GM20000 (cell line): ENCODE data around the gene SLIT3.

ENCODE experiments used
- DNase-seq: peaks from one replicate; pipeline ENCODE4 v3.0.0; 2012; ENCODE audit warnings: low spot score
- TF ChIP-seq, protein P1 (sequence below): IDR thresholded peaks from 2 replicates; pipeline ENCODE4 v1.5.1; 2012; ENCODE audit warnings: mild to moderate bottlenecking, control low read depth; ENCODE audit errors: extremely low read depth, missing control alignments

Gene SLIT3

DNA sequence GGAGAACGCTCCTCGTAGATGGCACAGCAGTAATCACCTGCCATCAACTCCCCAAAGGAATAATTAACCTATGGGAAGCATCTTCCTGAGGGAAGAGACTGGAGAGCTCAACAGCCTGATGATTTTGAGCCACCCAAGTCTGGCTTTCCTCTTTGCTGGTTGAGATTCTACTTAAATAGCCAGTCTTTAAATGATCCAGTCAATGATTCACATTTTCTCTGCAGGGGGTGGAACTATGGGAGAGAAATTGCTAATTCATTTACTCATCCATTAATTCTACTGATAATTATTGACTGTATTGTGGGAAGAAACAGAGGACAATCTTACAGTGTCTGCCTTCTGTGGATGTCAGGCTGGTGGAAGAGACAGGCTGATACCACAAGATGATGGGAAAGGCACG is 366.8 kb downstream of the SLIT3 start:
- TF ChIP-seq, protein P1, sequence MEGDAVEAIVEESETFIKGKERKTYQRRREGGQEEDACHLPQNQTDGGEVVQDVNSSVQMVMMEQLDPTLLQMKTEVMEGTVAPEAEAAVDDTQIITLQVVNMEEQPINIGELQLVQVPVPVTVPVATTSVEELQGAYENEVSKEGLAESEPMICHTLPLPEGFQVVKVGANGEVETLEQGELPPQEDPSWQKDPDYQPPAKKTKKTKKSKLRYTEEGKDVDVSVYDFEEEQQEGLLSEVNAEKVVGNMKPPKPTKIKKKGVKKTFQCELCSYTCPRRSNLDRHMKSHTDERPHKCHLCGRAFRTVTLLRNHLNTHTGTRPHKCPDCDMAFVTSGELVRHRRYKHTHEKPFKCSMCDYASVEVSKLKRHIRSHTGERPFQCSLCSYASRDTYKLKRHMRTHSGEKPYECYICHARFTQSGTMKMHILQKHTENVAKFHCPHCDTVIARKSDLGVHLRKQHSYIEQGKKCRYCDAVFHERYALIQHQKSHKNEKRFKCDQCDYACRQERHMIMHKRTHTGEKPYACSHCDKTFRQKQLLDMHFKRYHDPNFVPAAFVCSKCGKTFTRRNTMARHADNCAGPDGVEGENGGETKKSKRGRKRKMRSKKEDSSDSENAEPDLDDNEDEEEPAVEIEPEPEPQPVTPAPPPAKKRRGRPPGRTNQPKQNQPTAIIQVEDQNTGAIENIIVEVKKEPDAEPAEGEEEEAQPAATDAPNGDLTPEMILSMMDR = no peak
- DNase-seq = no peak

DNA sequence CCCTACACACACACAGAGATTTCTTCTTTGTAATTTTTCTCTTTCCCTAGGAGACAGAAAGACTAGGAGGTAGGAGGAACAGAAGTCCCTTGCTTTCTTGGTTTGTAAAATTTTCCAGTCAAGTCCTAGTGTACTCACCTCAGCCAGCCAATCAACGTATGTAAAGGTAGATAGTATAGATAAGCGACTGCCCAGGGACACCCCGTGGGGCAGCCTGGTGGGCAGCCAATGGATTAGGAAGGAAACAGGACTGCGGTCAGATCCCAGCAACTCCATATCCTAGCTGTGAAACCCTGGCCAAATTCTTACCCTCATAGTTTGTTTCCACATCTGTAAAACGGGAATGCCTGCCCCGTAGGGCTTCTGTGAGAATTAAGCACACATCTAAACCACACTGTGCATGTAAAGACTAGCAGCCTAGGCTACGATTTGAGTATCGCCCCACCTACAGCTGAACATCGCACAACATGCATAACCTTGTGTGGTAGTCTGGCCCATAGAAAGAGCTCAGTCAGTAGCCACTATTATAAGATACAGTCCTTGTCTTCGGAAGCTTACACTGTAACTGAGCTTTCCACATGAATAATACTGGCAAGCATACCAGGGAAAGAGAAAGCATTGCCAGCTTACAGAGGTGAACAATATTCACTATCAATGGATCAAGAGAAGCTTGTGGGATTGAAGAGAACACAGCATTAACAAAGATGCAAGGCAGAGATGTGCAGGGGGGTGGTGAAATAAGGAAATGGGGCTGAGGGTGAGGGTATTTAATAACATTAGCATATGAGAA is 368.3 kb downstream of the SLIT3 start:
- TF ChIP-seq, protein P1 = no peak
- no peak for DNase-seq

DNA sequence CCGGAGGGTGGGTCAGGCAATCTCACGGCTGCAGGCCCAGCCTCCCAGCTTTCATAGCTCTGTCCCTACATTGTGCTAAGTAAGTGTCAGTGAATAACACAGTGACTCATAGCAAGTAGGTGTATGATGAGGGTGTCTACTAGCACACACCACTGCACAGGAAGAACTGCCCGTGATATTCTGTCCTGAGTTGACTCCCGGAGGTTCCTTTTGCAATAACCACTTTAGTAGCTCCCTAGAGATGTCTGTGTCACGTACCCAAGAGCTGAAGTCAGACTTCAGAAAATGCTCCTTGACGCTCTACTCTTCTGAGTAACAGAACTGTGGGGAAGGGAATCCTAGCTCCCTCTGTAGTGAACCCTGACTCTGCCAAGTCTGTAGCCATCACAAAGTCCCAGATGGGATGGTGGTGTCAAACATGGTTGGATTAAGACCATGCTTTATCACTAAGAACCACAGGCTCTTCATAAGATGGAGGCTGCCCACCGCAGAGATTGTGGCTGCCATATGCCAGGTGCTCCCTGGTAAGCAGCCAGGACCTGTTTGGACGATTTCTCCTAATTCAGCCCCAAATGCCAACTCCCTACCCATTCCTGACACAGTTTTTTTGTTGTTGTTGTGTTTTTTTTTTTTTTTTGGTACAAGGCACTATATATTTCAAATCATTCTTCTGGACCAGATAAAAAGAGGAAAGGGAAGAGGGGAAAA is 369.1 kb downstream of the SLIT3 start:
- TF ChIP-seq, protein P1 = no peak
- no peak for DNase-seq

DNA sequence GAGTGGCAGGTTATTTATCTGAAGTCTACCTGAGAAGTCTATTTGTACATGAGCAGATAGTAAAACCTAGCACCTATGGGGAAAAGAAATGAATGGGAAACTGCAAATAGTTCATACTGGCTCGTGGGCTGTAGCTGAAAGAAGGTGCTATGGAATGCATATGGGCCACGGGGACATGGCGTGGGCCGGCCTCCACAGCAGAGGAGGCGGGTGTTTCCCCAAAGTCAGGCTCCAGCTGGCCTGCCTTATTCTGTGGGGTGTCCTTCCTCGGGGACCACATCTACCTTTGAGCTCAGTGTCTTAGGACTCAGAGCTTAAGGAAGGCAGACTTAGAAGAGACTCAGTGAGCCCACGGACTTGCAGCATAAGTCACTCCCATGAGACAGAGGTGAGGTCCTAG is 371.3 kb downstream of the SLIT3 start:
- TF ChIP-seq, protein P1 = no peak

DNA sequence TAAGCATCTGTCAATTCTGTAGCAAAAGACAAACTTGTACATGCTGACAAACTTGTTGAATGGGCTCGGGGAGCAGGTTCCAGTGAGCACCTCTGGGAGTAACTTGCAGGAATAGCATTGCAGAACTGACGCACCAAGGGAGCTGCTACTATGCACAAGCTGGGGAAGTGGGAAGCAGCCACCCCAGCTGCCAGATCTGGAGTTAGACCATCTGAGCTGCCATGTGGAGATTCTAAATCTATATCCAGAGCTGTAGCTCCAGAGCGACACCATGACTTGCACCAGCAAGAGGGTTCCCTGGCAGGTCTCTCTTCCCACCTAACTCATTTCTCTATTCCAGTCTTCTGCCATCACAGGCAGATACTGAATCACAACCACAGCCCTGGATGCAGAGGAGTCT is 375.8 kb downstream of the SLIT3 start:
- TF ChIP-seq, protein P1 = no peak
- no peak for DNase-seq

More for the DNA sequence above, 371.3 kb downstream of the SLIT3 start:
- no peak for DNase-seq

DNA sequence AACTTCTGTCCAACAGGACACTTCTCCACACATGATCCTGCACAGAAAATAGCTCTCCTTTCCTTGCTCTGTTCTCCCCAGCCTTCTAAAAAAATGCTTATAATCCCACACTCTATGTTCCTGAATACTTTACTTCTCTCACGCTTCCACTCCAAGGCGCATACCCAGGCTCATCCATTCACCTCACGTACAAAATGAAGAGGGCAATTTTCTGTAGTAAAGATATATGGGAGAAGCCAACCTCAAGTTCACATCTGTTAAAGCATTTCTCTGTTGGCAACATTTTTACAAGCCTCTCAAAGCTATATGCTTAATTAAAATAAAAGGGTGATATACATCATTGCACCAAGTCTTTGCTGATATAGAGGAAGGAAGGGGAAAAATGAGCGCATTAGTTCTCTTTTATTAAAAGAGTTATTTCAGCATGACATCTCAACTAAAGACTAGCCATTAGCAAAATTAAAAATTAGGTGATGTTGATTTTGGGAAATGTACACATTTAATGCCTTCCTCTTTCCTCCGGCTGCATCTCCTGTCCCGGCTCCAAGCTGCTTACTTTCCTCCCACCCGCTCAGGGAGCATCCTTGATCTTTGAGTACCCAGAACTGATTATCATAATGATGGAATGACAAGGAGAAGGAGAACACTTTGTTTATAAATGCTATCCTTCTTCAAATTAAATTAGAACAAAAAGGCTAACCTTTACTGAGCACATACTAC is 379.6 kb downstream of the SLIT3 start:
- no peak for DNase-seq

More for the DNA sequence above, 379.6 kb downstream of the SLIT3 start:
- TF ChIP-seq, protein P1 = no peak
